IMR-90 (cell line): ENCODE measurements around the gene IL19.

Experiments
- BHLHE40 ChIP-seq: fragments of 150-350 bp; IDR thresholded peaks from 2 replicates; pipeline ENCODE4 v1.6.1; 2016; ENCODE audit warnings: mild to moderate bottlenecking, low read depth, low read length
- CEBPB ChIP-seq: IDR thresholded peaks from 2 replicates; pipeline ENCODE4 v1.6.1; 2012; ENCODE audit warnings: low read depth, low read length, improper control_type of control experiment
- CHD1 ChIP-seq: IDR thresholded peaks from 2 replicates; pipeline ENCODE4 v1.6.1; 2012; ENCODE audit warnings: low read depth, low read length, improper control_type of control experiment
- MAFK ChIP-seq: IDR thresholded peaks from 2 replicates; pipeline ENCODE4 v1.6.1; 2012; ENCODE audit warnings: low read depth, low read length, improper control_type of control experiment
- MAZ ChIP-seq: IDR thresholded peaks from 2 replicates; pipeline ENCODE4 v1.6.1; 2012; ENCODE audit warnings: low read depth, mild to moderate bottlenecking, low read length, improper control_type of control experiment, moderate library complexity, borderline replicate concordance
- MXI1 ChIP-seq: IDR thresholded peaks from 2 replicates; pipeline ENCODE4 v1.6.1; 2012; ENCODE audit warnings: low read depth, mild to moderate bottlenecking, low read length, moderate library complexity, borderline replicate concordance
- POLR2A ChIP-seq: IDR thresholded peaks from 2 replicates; pipeline ENCODE4 v1.6.1; 2012; ENCODE audit warnings: mild to moderate bottlenecking, low read depth, low read length
- RAD21 ChIP-seq: IDR thresholded peaks from 2 replicates; pipeline ENCODE4 v1.6.1; 2012; ENCODE audit warnings: low read length, improper control_type of control experiment
- RCOR1 ChIP-seq: IDR thresholded peaks from 2 replicates; pipeline ENCODE4 v1.6.1; 2012; ENCODE audit warnings: mild to moderate bottlenecking, low read length, improper control_type of control experiment; ENCODE audit not compliant: insufficient replicate concordance
- RFX5 ChIP-seq: IDR thresholded peaks from 2 replicates; pipeline ENCODE4 v1.8.0; 2012; ENCODE audit warnings: low read depth, mild to moderate bottlenecking, low read length, moderate library complexity
- SMC3 ChIP-seq: fragments of 150-350 bp; IDR thresholded peaks from 2 replicates; pipeline ENCODE4 v1.6.1; 2016; ENCODE audit warnings: low read depth, mild to moderate bottlenecking, antibody characterized with exemption, low read length, moderate library complexity
- USF2 ChIP-seq: fragments of 150-350 bp; IDR thresholded peaks from 2 replicates; pipeline ENCODE4 v1.6.1; 2017; ENCODE audit warnings: mild to moderate bottlenecking, antibody characterized with exemption, low read length, low read depth
- TF ChIP-seq, protein P1 (sequence below): conservative IDR thresholded peaks from 2 replicates; pipeline ENCODE4 v1.5.1; 2012; ENCODE audit warnings: mild to moderate bottlenecking, low read depth, low read length, improper control_type of control experiment

- TF ChIP-seq POLR2A = no peak
- TF ChIP-seq, protein P1, sequence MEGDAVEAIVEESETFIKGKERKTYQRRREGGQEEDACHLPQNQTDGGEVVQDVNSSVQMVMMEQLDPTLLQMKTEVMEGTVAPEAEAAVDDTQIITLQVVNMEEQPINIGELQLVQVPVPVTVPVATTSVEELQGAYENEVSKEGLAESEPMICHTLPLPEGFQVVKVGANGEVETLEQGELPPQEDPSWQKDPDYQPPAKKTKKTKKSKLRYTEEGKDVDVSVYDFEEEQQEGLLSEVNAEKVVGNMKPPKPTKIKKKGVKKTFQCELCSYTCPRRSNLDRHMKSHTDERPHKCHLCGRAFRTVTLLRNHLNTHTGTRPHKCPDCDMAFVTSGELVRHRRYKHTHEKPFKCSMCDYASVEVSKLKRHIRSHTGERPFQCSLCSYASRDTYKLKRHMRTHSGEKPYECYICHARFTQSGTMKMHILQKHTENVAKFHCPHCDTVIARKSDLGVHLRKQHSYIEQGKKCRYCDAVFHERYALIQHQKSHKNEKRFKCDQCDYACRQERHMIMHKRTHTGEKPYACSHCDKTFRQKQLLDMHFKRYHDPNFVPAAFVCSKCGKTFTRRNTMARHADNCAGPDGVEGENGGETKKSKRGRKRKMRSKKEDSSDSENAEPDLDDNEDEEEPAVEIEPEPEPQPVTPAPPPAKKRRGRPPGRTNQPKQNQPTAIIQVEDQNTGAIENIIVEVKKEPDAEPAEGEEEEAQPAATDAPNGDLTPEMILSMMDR = no peak
- TF ChIP-seq RFX5 = no peak
- TF ChIP-seq SMC3 = no peak
- TF ChIP-seq RAD21 = no peak
- TF ChIP-seq RCOR1 = no peak
- TF ChIP-seq CEBPB = no peak
- TF ChIP-seq MAZ = no peak
- no peak for TF ChIP-seq CHD1
- TF ChIP-seq MXI1 = no peak
- no peak for TF ChIP-seq BHLHE40
- no peak for TF ChIP-seq MAFK
- no peak for TF ChIP-seq USF2
These were observed 58.7 kb downstream of the IL19 start for GRCh38 chr1:206829282-206829681.
